Endothelial cell of umbilical vein (primary cell): Measurements from ENCODE around the gene MFAP1. TPM values are rescaled to one million over a fixed set of nuclear protein-coding genes. Genes with fewer than 3 reads are reported as not detected.

ENCODE experiments used
- BruUV-seq: library from RNA; stranded (reverse); fragments of 400-500 nt; replicated peaks from 2 replicates; lab custom pipeline; 2021; lab: Mats Ljungman, UMichigan
- CTCF ChIA-PET: fragments of 300-600, 350-600 bp; sonication (Branson Sonifier 250); formaldehyde crosslinking; loops from one replicate; lab custom pipeline; 2021; ENCODE audit warnings: antibody characterized with exemption, inconsistent platforms; lab: Charles Lee
- POLR2A ChIA-PET: fragments of 300-600, 350-600 bp; sonication (Branson Sonifier 250); formaldehyde crosslinking; loops from one replicate; lab custom pipeline; 2021; ENCODE audit warnings: antibody characterized with exemption, inconsistent platforms; lab: Charles Lee
- DNase-seq: peaks from one replicate; pipeline ENCODE4 v3.0.0-alpha.2; 2011; ENCODE audit warnings: low read depth, low spot score
- FAIRE-seq: peaks from 2 replicates; lab custom pipeline; 2011; peaks lifted over from hg19 to GRCh38; lab: Jason Lieb, UNC
- H2AFZ ChIP-seq: 2 replicates; pipeline ENCODE4 v1.6.0; 2012; ENCODE audit warnings: low read depth, low read length, control low read depth, inconsistent platforms
- H3K27ac ChIP-seq: 2 replicates; pipeline ENCODE4 v1.5.1; 2011; ENCODE audit warnings: low read depth, mild to moderate bottlenecking, control low read depth, low read length, moderate library complexity; ENCODE audit not compliant: insufficient read depth
- H3K27me3 ChIP-seq, 2 experiments: 2 replicates each; pipeline versions ENCODE4 v1.6.0 to v1.6.1; 2011; ENCODE audit warnings: low read length in 2 of 2, mixed read lengths in 1 of 2; ENCODE audit not compliant: control insufficient read depth in 2 of 2, insufficient read depth in 2 of 2
- H3K36me3 ChIP-seq, 2 experiments: 2 replicates in 1 of 2; 3 replicates in 1 of 2; pipeline ENCODE4 v1.5.1; 2011; ENCODE audit warnings: low read length in 2 of 2, mild to moderate bottlenecking in 1 of 2, moderate library complexity in 1 of 2; ENCODE audit not compliant: control insufficient read depth in 2 of 2, insufficient read depth in 2 of 2; ENCODE audit errors: extremely low read depth in 1 of 2
- H3K4me1 ChIP-seq: 3 replicates; pipeline ENCODE4 v1.5.1; 2011; ENCODE audit warnings: mild to moderate bottlenecking, low read length; ENCODE audit not compliant: control insufficient read depth, insufficient read depth; ENCODE audit errors: extremely low read depth
- H3K4me2 ChIP-seq: 2 replicates; pipeline ENCODE4 v1.6.1; 2011; ENCODE audit warnings: low read length, control low read depth, mixed read lengths; ENCODE audit not compliant: insufficient read depth
- H3K4me3 ChIP-seq, 3 experiments: fragments of 200-600 bp in 1 of 3; sonication (generic), shearing (Covaris generic) in 1 of 3; replicated peaks in 1 of 3; 2 replicates each; pipeline ENCODE4 v1.5.1; 2011 to 2016; ENCODE audit warnings: control low read depth in 3 of 3, low read length in 3 of 3, mild to moderate bottlenecking in 2 of 3, inconsistent platforms in 1 of 3, low read depth in 1 of 3, moderate library complexity in 1 of 3; ENCODE audit not compliant: insufficient read depth in 1 of 3
- H3K79me2 ChIP-seq: 2 replicates; pipeline ENCODE4 v1.6.0; 2012; ENCODE audit warnings: low read length, inconsistent platforms; ENCODE audit not compliant: control insufficient read depth, insufficient read depth
- H3K9ac ChIP-seq: replicated peaks from 2 replicates; pipeline ENCODE3; 2011; ENCODE audit warnings: low read length, control low read depth; ENCODE audit not compliant: insufficient read depth; ENCODE audit errors: extremely low read depth
- H3K9me1 ChIP-seq: replicated peaks from 3 replicates; pipeline ENCODE4 v1.6.0; 2011; ENCODE audit warnings: mild to moderate bottlenecking, low read length; ENCODE audit not compliant: control insufficient read depth, insufficient read depth; ENCODE audit errors: extremely low read depth
- H3K9me3 ChIP-seq: replicated peaks from 2 replicates; pipeline ENCODE4 v1.5.1; 2012; ENCODE audit warnings: low read length, inconsistent platforms; ENCODE audit not compliant: control insufficient read depth, insufficient read depth
- H4K20me1 ChIP-seq: replicated peaks from 2 replicates; pipeline ENCODE3; 2011; ENCODE audit warnings: mild to moderate bottlenecking, low read length; ENCODE audit not compliant: control insufficient read depth, insufficient read depth; ENCODE audit errors: extremely low read depth
- CTCF ChIP-seq, 2 donors: IDR thresholded peaks; 1 replicate in 1 of 2; 2 replicates in 1 of 2; pipeline ENCODE4 v1.5.1; 2011; ENCODE audit warnings: low read length in 2 of 2, mild to moderate bottlenecking in 2 of 2, moderate library complexity in 2 of 2, control low read depth in 1 of 2, inconsistent platforms in 1 of 2, low read depth in 1 of 2; ENCODE audit not compliant: insufficient read depth in 1 of 2; ENCODE audit errors: extremely low read depth in 1 of 2
- EZH2 ChIP-seq: IDR thresholded peaks from 2 replicates; pipeline ENCODE4 v1.6.1; 2012; ENCODE audit warnings: borderline replicate concordance, low read depth, mild to moderate bottlenecking, moderate library complexity, low read length, inconsistent platforms; ENCODE audit not compliant: severe bottlenecking
- FOS ChIP-seq: IDR thresholded peaks from 2 replicates; pipeline ENCODE4 v1.6.1; 2011; ENCODE audit warnings: mild to moderate bottlenecking, low read length, moderate library complexity, borderline replicate concordance; ENCODE audit not compliant: insufficient read depth
- GATA2 ChIP-seq: IDR thresholded peaks from 2 replicates; pipeline ENCODE4 v1.7.0; 2011; ENCODE audit warnings: low read depth, mild to moderate bottlenecking, moderate library complexity, mixed read lengths, low read length; ENCODE audit not compliant: insufficient read length, insufficient read depth
- JUN ChIP-seq: IDR thresholded peaks from 2 replicates; pipeline ENCODE4 v1.6.1; 2011; ENCODE audit warnings: borderline replicate concordance, low read depth; ENCODE audit not compliant: insufficient read length, insufficient read depth
- MAX ChIP-seq: IDR thresholded peaks from 2 replicates; pipeline ENCODE4 v1.6.1; 2011; ENCODE audit not compliant: insufficient read depth, insufficient read length
- MYC ChIP-seq: IDR thresholded peaks from one replicate; pipeline ENCODE4 v1.6.1; 2011; ENCODE audit warnings: mild to moderate bottlenecking, low read depth, low read length
- POLR2A ChIP-seq: IDR thresholded peaks from 2 replicates; pipeline ENCODE4 v1.6.1; 2012; ENCODE audit warnings: low read depth, mild to moderate bottlenecking, control low read depth, low read length
- POLR2AphosphoS5 ChIP-seq: IDR thresholded peaks from 2 replicates; pipeline ENCODE4 v1.6.1; 2012; ENCODE audit warnings: low read depth, mild to moderate bottlenecking, control low read depth, low read length, moderate library complexity; ENCODE audit not compliant: insufficient read depth
- dilution Hi-C: fragments of 300-500 bp; cut with MboI; formaldehyde crosslinking; loops from one replicate; pipeline ENCODE4 v1.15.0; 2019; ENCODE audit warnings: low sequenced_read_pairs; ENCODE audit not compliant: extremely low pct_ligation_motif_present
- intact Hi-C: fragments of 100-400 bp; cut with micrococcal nuclease; formaldehyde crosslinking; loops from one replicate; pipeline ENCODE4 v1.10.0; 2022
- polyA plus RNA-seq, 4 experiments: library from polyadenylated mRNA; depleted of rRNA in 3 of 4; stranded (reverse) in 3 of 4; unstranded in 1 of 4; fragments of >200 nt; gene quantifications; 2 replicates each; pipeline versions ENCODE4 v1.2.1 to v1.2.3, GENCODE V29; 2011 to 2012; ENCODE audit warnings: missing spikeins in 1 of 4
- total RNA-seq: library from RNA; stranded (reverse); gene quantifications from 2 replicates; pipeline ENCODE4 v1.2.3, GENCODE V29; 2021

MFAP1 gene
- total and polyA plus RNA-seq, 2 donors (not counting 3 experiments of a cell fraction or from before 2014, with no cell fraction given): 12.9 to 30.5 TPM

- intact Hi-C loops (loop anchor here (1.0 kb wide), 2 partner anchors 16 to 31 kb away; partner anchors contain the start of gene MFAP1), dilution Hi-C loops (no loop called here)
- H3K27me3 ChIP-seq: no peaks in the 10 kb centered on the region
- peak; percentile 84 for FAIRE-seq
- no peaks in the 10 kb centered on the region for H4K20me1 ChIP-seq
- peak overlapping the region; percentile 82 for H3K4me2 ChIP-seq
- peak overlapping the region; percentile 73 to 82 (median 74) for H3K4me3 ChIP-seq
- POLR2A ChIA-PET: interaction anchor here (0.9 kb wide), 1 partner anchor 8 kb away, joined by 3 read pairs; no protein-coding TSS in a partner anchor
- no peaks in the 10 kb centered on the region for H3K9me3 ChIP-seq
- H3K4me1 ChIP-seq: peaks cover 21% of the 10 kb centered on the region
- H3K27ac ChIP-seq: peak overlapping the region; percentile 91
- peak overlapping the region; percentile 99 for H3K9ac ChIP-seq
- peaks cover 21 to 26% of the 10 kb centered on the region in 2 experiments for H3K36me3 ChIP-seq
- CTCF ChIA-PET: interaction anchor here (1.0 to 2.1 kb wide), 4 partner anchors 12 to 32 kb away, joined by 3 to 12 read pairs (median 3); partner anchors contain the start of genes ELL3 and MFAP1
- peak; percentile 28 for DNase-seq
- peaks cover 31% of the 10 kb centered on the region for H3K79me2 ChIP-seq
- no peak overlapping the region for H2AFZ ChIP-seq
- H3K9me1 ChIP-seq: no peaks in the 10 kb centered on the region
- TF ChIP-seq POLR2A: no peak
- no peak for TF ChIP-seq JUN
- TF ChIP-seq MYC: no peak
- no peak for TF ChIP-seq FOS
- TF ChIP-seq POLR2AphosphoS5: no peak
- no peak for TF ChIP-seq MAX
- TF ChIP-seq CTCF (IDR thresholded peaks at IDR 0.05; ENCODE audit: extremely low read depth in 1 of 2, insufficient read depth in 1 of 2, low read depth in 1 of 2, low read length in 2 of 2): no peak
- no peak for TF ChIP-seq EZH2
- TF ChIP-seq GATA2: no peak
- TSS peak; percentile 73 for BruUV-seq
Observed at GRCh38 chr15:43792761-43793476, 31.6 kb downstream of the MFAP1 start.
